GM23248 (cell line): ENCODE results near the gene CORO2B. TPM values are rescaled to one million over a fixed set of nuclear protein-coding genes. Genes with fewer than 3 reads are reported as not detected.

Experiments
- DNase-seq: peaks from one replicate; pipeline ENCODE4 v3.0.0-alpha.2; 2015
- H2AFZ ChIP-seq: fragments of 200-600 bp; sonication (generic); 2 replicates; pipeline ENCODE4 v1.6.1; 2016; ENCODE audit warnings: antibody characterized with exemption
- H3F3A ChIP-seq: fragments of 200-600 bp; sonication (generic); 2 replicates; pipeline ENCODE4 v1.6.1; 2016; ENCODE audit warnings: mild to moderate bottlenecking, antibody characterized with exemption, mixed run types; ENCODE audit not compliant: insufficient read depth
- H3K27ac ChIP-seq: fragments of 200-600 bp; sonication (generic); 2 replicates; pipeline ENCODE4 v1.5.1; 2016; ENCODE audit warnings: mild to moderate bottlenecking
- H3K27me3 ChIP-seq: fragments of 200-600 bp; sonication (generic); replicated peaks from 2 replicates; pipeline ENCODE4 v1.6.1; 2016; ENCODE audit warnings: mild to moderate bottlenecking; ENCODE audit not compliant: insufficient read depth
- H3K36me3 ChIP-seq: fragments of 200-600 bp; sonication (generic); 2 replicates; pipeline ENCODE4 v1.6.1; 2016; ENCODE audit warnings: low read depth, mild to moderate bottlenecking
- H3K4me1 ChIP-seq: fragments of 200-600 bp; sonication (generic); 2 replicates; pipeline ENCODE4 v1.6.1; 2016; ENCODE audit warnings: mild to moderate bottlenecking; ENCODE audit not compliant: insufficient read depth
- H3K4me2 ChIP-seq: fragments of 200-600 bp; sonication (generic); one replicate; pipeline ENCODE4 v1.6.1; 2016; ENCODE audit warnings: mild to moderate bottlenecking; ENCODE audit not compliant: unreplicated experiment
- H3K4me3 ChIP-seq: fragments of 200-600 bp; sonication (generic); 2 replicates; pipeline ENCODE4 v1.5.1; 2016; ENCODE audit warnings: mild to moderate bottlenecking
- H3K79me2 ChIP-seq: fragments of 200-600 bp; sonication (generic); 2 replicates; pipeline ENCODE4 v1.6.1; 2016; ENCODE audit warnings: mild to moderate bottlenecking; ENCODE audit not compliant: insufficient read depth
- H3K9ac ChIP-seq: fragments of 200-600 bp; sonication (generic); 2 replicates; pipeline ENCODE4 v1.6.1; 2016; ENCODE audit warnings: mild to moderate bottlenecking
- H3K9me2 ChIP-seq: fragments of 200-600 bp; sonication (generic); 2 replicates; pipeline ENCODE4 v1.6.1; 2016; ENCODE audit warnings: mixed run types, mild to moderate bottlenecking, moderate library complexity; ENCODE audit not compliant: insufficient read depth
- H3K9me3 ChIP-seq: fragments of 200-600 bp; sonication (generic); one replicate; pipeline ENCODE4 v1.6.1; 2017; ENCODE audit warnings: low read depth
- H4K20me1 ChIP-seq: fragments of 200-600 bp; sonication (generic); 2 replicates; pipeline ENCODE4 v1.6.0; 2016; ENCODE audit not compliant: insufficient read depth
- EZH2 ChIP-seq: fragments of 200-600 bp; sonication (generic); IDR thresholded peaks from 2 replicates; pipeline ENCODE4 v1.6.1; 2018; ENCODE audit warnings: antibody characterized with exemption, mild to moderate bottlenecking; ENCODE audit not compliant: insufficient read depth, poor library complexity, severe bottlenecking
- EZH2phosphoT487 ChIP-seq: fragments of 200-600 bp; sonication (generic); IDR thresholded peaks from 2 replicates; pipeline ENCODE4 v1.6.1; 2018; ENCODE audit warnings: antibody characterized with exemption, moderate library complexity, mild to moderate bottlenecking, low read depth; ENCODE audit not compliant: insufficient read depth
- WGBS, 2 experiments: methylation state at CpG; one replicate each; pipeline ENCODE4 v1.1.6; 2015 to 2017; ENCODE audit warnings: low lambda C conversion rate in 2 of 2, low coverage in 1 of 2; ENCODE audit errors: missing lambda C conversion rate in 2 of 2; 5-methylcytosine and 5-hydroxymethylcytosine counted together
- in situ Hi-C: fragments of 300-500 bp; cut with MboI; formaldehyde crosslinking; loops from 2 replicates; pipeline ENCODE4 v1.15.0; 2020
- polyA plus RNA-seq: library from polyadenylated mRNA; unstranded; fragments of >200 nt; fragmentation: Nextera tagmentation; extraction: Ambion mirVana; gene quantifications from 2 replicates; pipeline ENCODE4 v1.2.1, GENCODE V29; 2016
- total RNA-seq: library from RNA; depleted of rRNA; stranded (reverse); fragments of >200 nt; shearing (Covaris generic); gene quantifications from 2 replicates; pipeline ENCODE4 v1.2.3, GENCODE V29; 2014

Gene CORO2B
- total and polyA plus RNA-seq, 2 experiments from 2014 or later, result 2.7 to 7.7 TPM

- no peaks in the 10 kb centered on the region for H3K27me3 ChIP-seq
- 69 to 77% methylated on average over 9 to 10 of the region's 10 CpGs for WGBS, 2 experiments
- no peaks in the 10 kb centered on the region for H3K36me3 ChIP-seq
- in situ Hi-C loops, result loop anchor here (5.0 to 10.0 kb wide), 2 partner anchors 122 to 320 kb away; no protein-coding TSS in a partner anchor
- peaks cover 5% of the 10 kb centered on the region; the same call in 1 of the 2 replicates for H3K4me1 ChIP-seq
- no peak overlapping the region for H3K9ac ChIP-seq
- H3K27ac ChIP-seq, result no peak overlapping the region
- no peaks in the 10 kb centered on the region for H3K9me2 ChIP-seq
- no peak overlapping the region for H2AFZ ChIP-seq
- H3K9me3 ChIP-seq, result no peaks in the 10 kb centered on the region
- DNase-seq, result no peak
- no peaks in the 10 kb centered on the region for H3K79me2 ChIP-seq
- peaks cover 8% of the 10 kb centered on the region; the same call in 1 of the 2 replicates for H3F3A ChIP-seq
- H3K4me2 ChIP-seq, result no peak overlapping the region
- H4K20me1 ChIP-seq, result no peaks in the 10 kb centered on the region
- no peak overlapping the region for H3K4me3 ChIP-seq
- TF ChIP-seq EZH2phosphoT487 (no peak), EZH2 (no peak)
Observed at GRCh38 chr15:68554721-68555678, 23.8 kb upstream of the CORO2B start.

GRCh38 chr15:68555679-68556037 lies 23.1 kb upstream of the CORO2B start:
- Histone ChIP-seq H3K79me2 (no peaks in the 10 kb centered on the region), H3K27me3 (no peaks in the 10 kb centered on the region), H3K27ac (no peak overlapping the region), H3K4me1 (no peaks in the 10 kb centered on the region; the same call in 1 of the 2 replicates), H3K4me3 (no peak overlapping the region), H3K9me2 (no peaks in the 10 kb centered on the region), H3K9me3 (no peaks in the 10 kb centered on the region), H4K20me1 (no peaks in the 10 kb centered on the region), H3K4me2 (no peak overlapping the region), H2AFZ (no peak overlapping the region), H3K9ac (no peak overlapping the region), H3K36me3 (no peaks in the 10 kb centered on the region), H3F3A (peaks cover 8% of the 10 kb centered on the region; the same call in 1 of the 2 replicates)
- no peak for DNase-seq
- WGBS, 2 experiments, result 73% methylated on average over 6 to 7 of the region's 7 CpGs
- TF ChIP-seq EZH2 (no peak), EZH2phosphoT487 (no peak)
- in situ Hi-C loops, result loop anchor here (10.0 kb wide), 1 partner anchor 319 kb away; no protein-coding TSS in a partner anchor

DNA sequence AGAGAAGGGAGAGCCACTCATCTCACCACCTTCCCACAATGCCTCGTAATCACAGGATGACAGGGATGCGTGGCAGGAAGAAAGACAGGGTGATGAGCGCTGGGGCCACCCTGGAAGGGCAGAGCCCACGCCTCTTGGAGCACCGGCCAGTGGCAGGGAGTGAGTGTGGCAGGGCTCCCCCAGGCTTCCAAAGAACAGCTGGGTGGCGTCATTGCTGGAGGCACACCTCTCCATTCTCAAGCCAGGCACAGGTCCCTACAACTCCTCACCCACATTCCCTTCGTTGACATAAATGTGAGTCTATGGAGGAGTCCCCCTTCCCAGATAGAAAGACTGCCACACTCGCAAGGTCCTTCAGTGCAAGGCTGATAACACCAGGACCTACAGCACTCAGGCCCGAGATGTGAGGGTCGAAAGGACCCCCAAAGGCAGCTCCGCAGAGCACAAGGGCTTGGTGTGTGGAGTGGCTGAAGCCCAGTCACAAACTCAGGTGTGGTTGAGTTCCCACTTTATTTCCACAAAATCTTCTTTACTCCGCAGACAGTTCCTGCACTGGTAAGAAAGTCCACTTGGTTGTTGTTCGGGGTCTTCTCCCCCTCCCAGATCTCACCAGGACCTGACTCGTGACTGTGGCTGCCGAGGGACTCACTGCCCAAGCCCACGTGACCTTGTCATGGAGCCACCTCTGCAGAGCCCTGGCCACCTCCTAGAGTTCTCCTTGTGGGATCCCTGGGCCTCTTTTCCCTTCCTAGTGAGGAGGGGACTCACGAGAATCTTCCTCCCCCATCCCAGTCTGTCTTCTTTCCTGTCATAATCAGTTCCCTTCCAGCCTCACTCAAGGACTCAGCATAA lies 22.4 kb upstream of the CORO2B start:
- Histone ChIP-seq H3K9me2 (no peaks in the 10 kb centered on the region), H3F3A (peaks cover 8% of the 10 kb centered on the region; the same call in 1 of the 2 replicates), H3K27me3 (no peaks in the 10 kb centered on the region), H3K4me3 (no peak overlapping the region), H3K36me3 (no peaks in the 10 kb centered on the region), H3K4me2 (no peak overlapping the region), H3K4me1 (no peaks in the 10 kb centered on the region; the same call in 1 of the 2 replicates), H3K9ac (no peak overlapping the region), H3K9me3 (no peaks in the 10 kb centered on the region), H4K20me1 (no peaks in the 10 kb centered on the region), H3K79me2 (no peaks in the 10 kb centered on the region), H2AFZ (no peak overlapping the region), H3K27ac (no peak overlapping the region)
- WGBS, 2 experiments, result 81 to 87% methylated on average over 16 to 17 of the region's 17 CpGs
- in situ Hi-C loops, result loop anchor here (10.0 kb wide), 1 partner anchor 318 kb away; no protein-coding TSS in a partner anchor
- TF ChIP-seq EZH2phosphoT487, result no peak
- no peak for TF ChIP-seq EZH2
- DNase-seq, result no peak

DNA sequence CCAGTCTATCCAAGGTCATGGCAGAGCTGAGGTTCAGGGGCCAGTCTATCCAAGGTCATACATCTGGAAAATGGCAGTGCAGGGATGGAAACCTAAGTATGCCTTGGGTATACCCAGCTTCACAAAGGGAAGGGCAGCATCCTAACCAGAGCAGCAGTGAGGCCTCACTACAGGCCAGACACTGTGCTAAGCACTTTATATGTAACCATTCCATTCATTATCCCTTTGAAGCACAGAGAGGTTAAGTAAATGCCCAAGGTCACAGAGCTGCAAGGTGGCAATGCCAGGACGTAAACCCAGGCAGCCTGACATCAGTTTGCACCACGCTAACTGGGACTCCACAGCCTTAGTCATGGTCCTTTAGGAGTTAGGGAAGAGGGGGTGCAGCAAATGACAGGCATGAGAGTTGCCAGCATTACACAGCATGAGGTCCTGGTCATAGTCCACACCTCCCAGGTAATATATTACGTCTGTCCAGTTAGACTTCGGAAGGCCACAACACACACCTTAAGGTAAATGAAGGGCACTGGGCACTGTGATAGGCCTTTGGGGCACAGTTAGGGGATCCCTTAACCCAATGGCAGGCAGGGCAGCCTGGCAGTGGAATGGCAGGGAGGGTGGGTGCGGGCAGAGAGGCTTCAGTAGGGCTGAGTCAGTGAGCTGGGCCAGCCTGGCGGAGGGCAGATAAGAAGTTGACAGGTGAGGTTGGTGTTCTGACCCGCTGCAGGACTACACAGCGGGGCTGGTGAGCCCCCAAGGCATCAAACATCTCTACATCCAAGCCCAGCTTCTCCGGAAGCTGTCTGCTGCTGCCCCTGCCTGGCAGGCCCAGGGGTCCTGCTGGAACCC lies 21.1 kb upstream of the CORO2B start:
- Histone ChIP-seq H3K4me2 (no peak overlapping the region), H3K4me3 (no peak overlapping the region), H4K20me1 (no peaks in the 10 kb centered on the region), H3K9me3 (no peaks in the 10 kb centered on the region), H3K9me2 (no peaks in the 10 kb centered on the region), H3K36me3 (no peaks in the 10 kb centered on the region), H3K27ac (no peak overlapping the region), H3F3A (peaks cover 8% of the 10 kb centered on the region; the same call in 1 of the 2 replicates), H3K27me3 (no peaks in the 10 kb centered on the region), H3K4me1 (no peaks in the 10 kb centered on the region; the same call in 1 of the 2 replicates), H3K9ac (no peak overlapping the region), H2AFZ (no peak overlapping the region), H3K79me2 (no peaks in the 10 kb centered on the region)
- WGBS, 2 experiments, result 87 to 94% methylated on average over 8 to 9 of the region's 9 CpGs
- TF ChIP-seq EZH2phosphoT487 (no peak), EZH2 (no peak)
- no peak for DNase-seq
- in situ Hi-C loops, result loop anchor here (10.0 kb wide), 1 partner anchor 317 kb away; no protein-coding TSS in a partner anchor
